GM12878 (cell line): ENCODE results near the gene ARHGAP27. TPM values are rescaled to one million over a fixed set of nuclear protein-coding genes. Genes with fewer than 3 reads are reported as not detected.

Experiments used
- ATAC-seq: fragments of 200-7000 bp; cut with Tn5 transposase; 3 replicates; pipeline ENCODE4 v1.9.1; 2020; ENCODE audit warnings: mild to moderate bottlenecking, moderate library complexity
- BruUV-seq: library from RNA; stranded (reverse); fragments of 400-500 nt; replicated peaks from 2 replicates; lab custom pipeline; 2021; lab: Mats Ljungman, UMichigan
- CTCF ChIA-PET: fragments of 300-600 bp; sonication (Branson Sonifier 250); formaldehyde crosslinking; extraction: SDS; loops from one replicate; lab custom pipeline; 2021; ENCODE audit warnings: inconsistent platforms; lab: Yijun Ruan, JAX
- POLR2A ChIA-PET: fragments of 350-600 bp; formaldehyde crosslinking; extraction: SDS; loops from one replicate; lab custom pipeline; 2021; ENCODE audit warnings: inconsistent platforms; lab: Charles Lee
- RAD21 ChIA-PET: fragments of 300-600 bp; sonication (Branson Sonifier 250); formaldehyde crosslinking; loops from one replicate; lab custom pipeline; 2023; ENCODE audit warnings: antibody characterized with exemption; ENCODE audit not compliant: unreplicated experiment; lab: Charles Lee
- SMC1A ChIA-PET: fragments of 300-600 bp; sonication (Branson Sonifier 250); formaldehyde crosslinking; loops from one replicate; lab custom pipeline; 2023; ENCODE audit not compliant: unreplicated experiment, uncharacterized antibody; lab: Charles Lee
- DNase-seq: peaks from one replicate; pipeline ENCODE4 v3.0.0-alpha.2; 2011; ENCODE audit warnings: low read depth, low spot score
- FAIRE-seq: peaks from 3 replicates; lab custom pipeline; 2011; peaks lifted over from hg19 to GRCh38; lab: Jason Lieb, UNC
- H2AFZ ChIP-seq: 2 replicates; pipeline ENCODE4 v1.6.0; 2011; ENCODE audit warnings: low read depth, low read length, control low read depth; ENCODE audit not compliant: control insufficient read depth
- H3K27ac ChIP-seq: 2 replicates; pipeline ENCODE4 v1.5.1; 2011; ENCODE audit warnings: control low read depth; ENCODE audit not compliant: control insufficient read depth, insufficient read depth
- H3K27me3 ChIP-seq, 2 experiments: replicated peaks in 1 of 2; 2 replicates each; pipeline versions ENCODE4 v1.6.0 to v1.6.1; 2011; ENCODE audit warnings: low read length in 1 of 2; ENCODE audit not compliant: control insufficient read depth in 2 of 2, insufficient read depth in 2 of 2
- H3K36me3 ChIP-seq, 2 experiments: 2 replicates each; pipeline ENCODE4 v1.5.1; 2011; ENCODE audit warnings: low read length in 1 of 2; ENCODE audit not compliant: control insufficient read depth in 2 of 2, insufficient read depth in 2 of 2
- H3K4me1 ChIP-seq: 2 replicates; pipeline ENCODE4 v1.6.1; 2011; ENCODE audit warnings: mild to moderate bottlenecking, low read length, moderate library complexity, mixed read lengths; ENCODE audit not compliant: control insufficient read depth, insufficient read depth
- H3K4me2 ChIP-seq: 2 replicates; pipeline ENCODE4 v1.6.0; 2011; ENCODE audit warnings: control low read depth; ENCODE audit not compliant: control insufficient read depth, insufficient read depth
- H3K4me3 ChIP-seq: fragments of 200-600 bp; sonication (generic); 2 replicates; pipeline ENCODE4 v1.5.1; 2016
- H3K79me2 ChIP-seq: 2 replicates; pipeline ENCODE4 v1.6.0; 2011; ENCODE audit warnings: low read length; ENCODE audit not compliant: control insufficient read depth, insufficient read depth
- H3K9ac ChIP-seq: 2 replicates; pipeline ENCODE4 v1.8.0; 2011; ENCODE audit warnings: low read length, control low read depth, mixed read lengths; ENCODE audit not compliant: control insufficient read depth, insufficient read depth
- H3K9me3 ChIP-seq: replicated peaks from 3 replicates; pipeline ENCODE4 v1.5.1; 2011; ENCODE audit warnings: mild to moderate bottlenecking, low read length; ENCODE audit not compliant: control insufficient read depth, insufficient read depth
- H4K20me1 ChIP-seq: 2 replicates; pipeline ENCODE4 v1.6.0; 2011; ENCODE audit not compliant: control insufficient read depth, insufficient read depth
- ATF7 ChIP-seq: fragments of 450-650 bp; IDR thresholded peaks from 2 replicates; pipeline ENCODE4 v1.6.1; 2016; ENCODE audit warnings: low read depth, mild to moderate bottlenecking
- NR2C1 ChIP-seq: fragments of 450-650 bp; IDR thresholded peaks from 2 replicates; pipeline ENCODE4 v1.6.1; 2017; ENCODE audit warnings: antibody characterized with exemption, mild to moderate bottlenecking, moderate library complexity
- PAX5 ChIP-seq: IDR thresholded peaks from 2 replicates; pipeline ENCODE4 v1.6.1; 2011; ENCODE audit warnings: low read depth, low read length, borderline replicate concordance
- RELA ChIP-seq: fragments of 450-650 bp; IDR thresholded peaks from 2 replicates; pipeline ENCODE4 v1.8.0; 2014; ENCODE audit warnings: borderline replicate concordance; ENCODE audit not compliant: partially characterized antibody
- REST ChIP-seq: IDR thresholded peaks from 2 replicates; pipeline ENCODE4 v1.6.1; 2012; ENCODE audit warnings: mild to moderate bottlenecking, low read depth, low read length
- SP1 ChIP-seq: IDR thresholded peaks from one replicate; pipeline ENCODE4 v1.6.1; 2011; ENCODE audit warnings: low read depth, low read length
- SRF ChIP-seq, 2 experiments: IDR thresholded peaks; 2 replicates each; pipeline ENCODE4 v1.6.1; 2011; ENCODE audit warnings: low read depth in 2 of 2, low read length in 2 of 2, mild to moderate bottlenecking in 1 of 2, moderate library complexity in 1 of 2
- WGBS: methylation state at CpG from one replicate; pipeline ENCODE4 v1.1.6; 2016; ENCODE audit warnings: low lambda C conversion rate; ENCODE audit not compliant: insufficient replicate concordance, insufficient coverage; ENCODE audit errors: missing lambda C conversion rate; 5-methylcytosine and 5-hydroxymethylcytosine counted together
- in situ Hi-C: fragments of 300-500 bp; cut with MboI; formaldehyde crosslinking; loops from 9 replicates; pipeline ENCODE4 v1.14.3; 2018; ENCODE audit warnings: mixed read lengths
- intact Hi-C: fragments of 100-400 bp; cut with micrococcal nuclease; formaldehyde crosslinking; loops from one replicate; pipeline ENCODE4 v1.14.2; 2022; ENCODE audit not compliant: unreplicated experiment
- polyA plus RNA-seq, 11 experiments: library from polyadenylated mRNA; depleted of rRNA in 4 of 11; unstranded in 6 of 11; stranded (reverse) in 5 of 11; fragments of >200 nt; fragmentation: Nextera tagmentation in 4 of 11; fragmentation: Illumina TruSeq in 1 of 11; extraction: Ambion mirVana in 4 of 11; extraction: Trizol in 1 of 11; gene quantifications; 1 replicate in 1 of 11; 2 replicates in 10 of 11; pipeline versions ENCODE4 v1.2.1 to v1.2.3, GENCODE V29; 2011 to 2016; ENCODE audit warnings: inconsistent platforms in 2 of 11, missing spikeins in 2 of 11, low read depth in 1 of 11
- total RNA-seq, 4 experiments: library from RNA; depleted of rRNA in 3 of 4; stranded (reverse); fragments of >200 nt in 3 of 4; fragmentation: Illumina TruSeq in 1 of 4; extraction: Trizol in 1 of 4; gene quantifications; 2 replicates each; pipeline versions ENCODE4 v1.2.1 to v1.2.3, GENCODE V29; 2013 to 2021

ARHGAP27 gene
- total and polyA plus RNA-seq, 10 of the 15 experiments (the other 5 are each of a cell fraction or from before 2014, with no cell fraction given): 0.64 to 45.7 (median 17.7) TPM

- CTCF ChIA-PET: interaction anchor here (0.5 to 0.9 kb wide), 3 partner anchors 17 to 170 kb away, joined by 3 to 6 read pairs (median 3); no protein-coding TSS in a partner anchor
- Histone ChIP-seq H3K36me3 (no peaks in the 10 kb centered on the region), H3K9ac (no peak overlapping the region), H3K4me1 (peaks cover 18% of the 10 kb centered on the region), H3K4me2 (no peak overlapping the region), H4K20me1 (no peaks in the 10 kb centered on the region), H3K27me3 (no peaks in the 10 kb centered on the region), H3K79me2 (no peaks in the 10 kb centered on the region), H3K9me3 (peaks cover 7% of the 10 kb centered on the region; the same call in 2 of the 3 replicates), H3K4me3 (no peak overlapping the region), H2AFZ (no peak overlapping the region), H3K27ac (no peak overlapping the region)
- FAIRE-seq: no peak
- ATAC-seq: no peak
- TF ChIP-seq REST: no peak
- TF ChIP-seq SRF (IDR thresholded peaks at IDR 0.05; ENCODE audit: low read depth in 2 of 2, low read length in 2 of 2): no peak
- no peak for TF ChIP-seq PAX5
- TF ChIP-seq RELA: no peak
- no peak for TF ChIP-seq NR2C1
- no peak for TF ChIP-seq ATF7
- no peak for TF ChIP-seq SP1
- SMC1A ChIA-PET: interaction anchor here (2.1 kb wide), 1 partner anchor 9 kb away, joined by 7 read pairs; no protein-coding TSS in a partner anchor
- POLR2A ChIA-PET: no interaction called here
- DNase-seq: no peak
- 84% methylated on average over 7 of the region's 7 CpGs for WGBS
- RAD21 ChIA-PET: no interaction called here
- BruUV-seq: no TSS peak
- in situ Hi-C loops: no loop called here
- intact Hi-C loops: no loop called here
Measured at GRCh38 chr17:45367216-45367615, 65.5 kb downstream of the ARHGAP27 start.
